ENCODE measurements around the gene ANKIB1.

Gene ANKIB1

GRCh38 chr7:92245487-92246359 is at the start of gene ANKIB1, which contains the start of gene KRIT1:
ANKIB1 (plus strand) TSS chr7:92245974; CDS start chr7:92294979, 49,005 bp downstream.
KRIT1 (minus strand) TSS chr7:92245914; CDS start chr7:92242135, 3,779 bp downstream.
- DNase-seq (ENCODE audit: low read depth), result peak; percentile 87

- no peak for DNase-seq (ENCODE audit: low read depth)
These were observed 45.0 kb upstream of the ANKIB1 start for GRCh38 chr7:92200791-92201190.

- no peak for DNase-seq (ENCODE audit: low read depth)
These were observed 39.8 kb upstream of the ANKIB1 start for GRCh38 chr7:92205987-92206386.

- no peak for DNase-seq (ENCODE audit: low read depth)
These were observed 39.1 kb upstream of the ANKIB1 start for GRCh38 chr7:92206672-92207071.

GRCh38 chr7:92221766-92222165 is 24.0 kb upstream of the ANKIB1 start:
- DNase-seq (ENCODE audit: low read depth), result no peak

- DNase-seq (ENCODE audit: low read depth), result peak; percentile 11
These were observed 18.8 kb upstream of the ANKIB1 start for GRCh38 chr7:92226981-92227380.

- DNase-seq (ENCODE audit: low read depth), result no peak
These were observed 17.7 kb upstream of the ANKIB1 start for GRCh38 chr7:92228100-92228499.

- no peak for DNase-seq (ENCODE audit: low read depth)
These were observed 17.0 kb upstream of the ANKIB1 start for GRCh38 chr7:92228742-92229141.

GRCh38 chr7:92230547-92230946 is 15.2 kb upstream of the ANKIB1 start:
- DNase-seq (ENCODE audit: low read depth), result no peak

GRCh38 chr7:92242972-92243371 is 2.8 kb upstream of the ANKIB1 start:
- no peak for DNase-seq (ENCODE audit: low read depth)

- DNase-seq (ENCODE audit: low read depth), result peak; percentile 47
These were observed 827 bp upstream of the ANKIB1 start for GRCh38 chr7:92244808-92245486.

GRCh38 chr7:92246360-92247101 is 757 bp downstream of the ANKIB1 start:
- peak; percentile 46 for DNase-seq (ENCODE audit: low read depth)

- no peak for DNase-seq (ENCODE audit: low read depth)
These were observed 4.8 kb downstream of the ANKIB1 start for GRCh38 chr7:92250603-92251002.

GRCh38 chr7:92251181-92251580 is 5.4 kb downstream of the ANKIB1 start:
- no peak for DNase-seq (ENCODE audit: low read depth)

- DNase-seq (ENCODE audit: low read depth), result no peak
These were observed 7.5 kb downstream of the ANKIB1 start for GRCh38 chr7:92253251-92253650.

- DNase-seq (ENCODE audit: low read depth), result peak; percentile 17
These were observed 9.0 kb downstream of the ANKIB1 start for GRCh38 chr7:92254800-92255199.

- DNase-seq (ENCODE audit: low read depth), result peak; percentile 88
These were observed 9.5 kb downstream of the ANKIB1 start for GRCh38 chr7:92255308-92255707.

- no peak for DNase-seq (ENCODE audit: low read depth)
These were observed 13.3 kb downstream of the ANKIB1 start for GRCh38 chr7:92259062-92259461.

- DNase-seq (ENCODE audit: low read depth), result no peak
These were observed 14.0 kb downstream of the ANKIB1 start for GRCh38 chr7:92259610-92260247.

GRCh38 chr7:92260248-92260781 is 14.5 kb downstream of the ANKIB1 start:
- peak; percentile 19 for DNase-seq (ENCODE audit: low read depth)

- no peak for DNase-seq (ENCODE audit: low read depth)
These were observed 20.9 kb downstream of the ANKIB1 start for GRCh38 chr7:92266415-92267241.
